HG02943 (cell line): ENCODE measurements around the gene LPIN3.

Experiments
- ATAC-seq: cut with Tn5 transposase; IDR thresholded peaks from one replicate; pipeline ENCODE4 v1.9.1; 2021; ENCODE audit warnings: mild to moderate bottlenecking, low read depth, moderate library complexity; ENCODE audit not compliant: unreplicated experiment

The LPIN3 gene

DNA sequence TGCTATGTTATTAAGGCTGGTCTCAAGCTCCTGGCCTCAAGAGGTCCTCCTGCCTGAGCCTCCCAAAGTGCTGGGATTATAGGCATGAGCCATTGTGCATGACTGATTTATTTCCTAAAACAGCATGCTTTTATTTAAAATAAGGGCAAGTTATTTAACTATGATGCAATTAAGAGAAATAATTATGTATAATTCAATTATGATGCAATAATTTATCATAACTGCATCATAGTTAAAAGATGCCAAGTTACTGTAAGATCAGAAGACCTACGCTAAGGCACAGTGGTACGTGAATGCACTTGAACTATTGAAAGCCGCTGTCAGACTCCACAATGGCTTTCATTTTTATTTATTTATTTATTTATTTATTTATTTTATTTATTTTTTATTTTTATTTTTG lies 50.3 kb downstream of the LPIN3 start:
- ATAC-seq = no peak

DNA sequence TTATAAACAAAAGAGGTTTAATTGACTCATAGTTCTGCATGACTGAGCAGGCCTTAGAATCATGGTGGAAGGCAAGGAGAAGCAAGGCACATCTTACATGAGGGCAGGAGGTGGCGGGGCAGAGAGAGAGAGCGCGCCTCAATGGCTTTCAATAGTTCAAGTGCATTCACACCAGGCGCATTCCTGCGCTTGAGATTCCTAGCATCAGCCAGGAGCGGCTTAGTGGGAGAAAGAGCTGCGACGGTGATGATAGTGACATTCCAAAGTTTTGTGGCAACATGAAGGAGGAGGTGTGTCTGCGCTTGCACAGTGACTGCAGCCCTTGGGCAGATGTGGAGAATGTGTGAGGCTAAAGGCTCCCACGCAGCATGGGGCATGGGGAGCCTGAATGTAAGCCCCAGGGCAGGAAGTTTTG lies 51.0 kb downstream of the LPIN3 start:
- no peak for ATAC-seq

DNA sequence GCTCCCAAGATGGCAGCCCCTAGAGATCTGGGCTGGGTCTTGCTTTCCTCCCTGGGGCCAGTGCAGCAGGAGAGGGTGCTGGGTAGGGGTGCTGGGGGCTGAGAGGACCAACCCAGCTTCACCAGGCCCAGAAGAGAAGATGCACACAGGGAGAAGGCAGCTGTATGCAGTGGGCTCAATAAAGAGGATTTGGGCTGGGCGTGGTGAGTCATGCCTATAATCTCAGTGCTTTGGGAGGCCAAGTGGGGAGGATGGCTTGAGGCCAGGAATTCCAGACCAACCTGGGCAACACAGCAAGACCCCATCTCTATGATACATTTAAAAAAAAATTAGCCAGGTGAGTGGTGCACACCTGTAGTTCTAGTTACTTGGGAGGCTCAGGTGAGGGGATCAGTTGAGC lies 51.7 kb downstream of the LPIN3 start:
- ATAC-seq = no peak

DNA sequence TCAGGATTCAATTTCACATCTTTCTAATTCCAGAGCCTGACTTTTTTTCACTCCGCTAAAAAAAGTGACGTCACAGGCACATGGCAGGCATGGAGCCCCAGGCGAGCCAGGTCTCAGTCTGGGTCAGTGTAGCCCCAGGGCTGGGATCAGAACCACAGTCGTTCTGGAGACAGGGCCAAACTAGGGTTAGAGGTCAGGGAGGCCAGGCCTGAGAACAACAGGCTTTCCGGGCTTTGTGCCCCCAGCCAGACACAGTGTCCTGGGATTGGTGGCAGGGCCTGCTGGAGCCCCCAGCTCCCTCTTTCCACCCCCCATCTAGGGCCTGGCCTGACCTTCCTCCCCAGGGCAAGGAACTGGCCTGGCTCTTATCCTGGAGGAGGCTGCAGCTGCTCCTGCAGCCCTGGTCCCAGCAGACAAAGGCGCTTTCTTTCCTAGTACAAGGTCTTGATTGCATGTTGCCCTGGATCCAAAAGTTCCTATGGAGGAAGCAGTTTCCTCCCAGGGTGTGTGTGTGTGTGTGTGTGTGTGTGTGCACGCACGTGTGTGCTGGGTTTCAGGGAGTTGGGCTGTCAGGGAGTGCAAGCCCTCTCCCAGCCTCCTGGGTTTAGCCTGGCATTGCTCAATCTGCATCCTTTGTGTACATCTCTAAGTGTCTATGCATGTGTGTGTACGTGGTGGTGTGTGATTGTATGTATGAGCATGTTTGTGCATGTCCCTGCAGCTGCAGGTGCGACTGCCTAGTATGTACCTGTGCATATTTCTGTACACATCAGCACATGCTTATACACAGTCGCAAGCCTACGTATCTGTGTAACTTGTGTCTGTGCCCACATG lies 52.5 kb downstream of the LPIN3 start:
- no peak for ATAC-seq

DNA sequence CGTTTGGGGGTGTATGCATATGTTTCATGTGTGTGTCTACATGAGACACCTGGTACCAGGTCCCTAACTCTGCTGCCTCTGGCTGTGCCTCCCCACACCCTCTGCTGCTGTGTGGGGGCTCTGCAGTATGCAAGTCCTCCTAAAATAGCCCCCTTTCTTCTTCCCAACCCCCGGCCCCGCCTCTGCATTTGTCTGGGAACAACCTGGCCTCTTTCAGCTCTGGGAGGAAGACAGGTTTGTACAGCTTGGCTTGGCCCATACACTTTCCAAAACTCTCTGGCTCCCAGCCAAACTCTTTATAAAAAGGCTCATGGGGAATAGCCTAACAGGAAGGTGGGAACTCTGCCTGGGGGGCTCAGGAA lies 53.1 kb downstream of the LPIN3 start:
- ATAC-seq = no peak

GRCh38 chr20:41394081-41394480 lies 53.5 kb downstream of the LPIN3 start:
- ATAC-seq = no peak

GRCh38 chr20:41394931-41395666 lies 54.5 kb downstream of the LPIN3 start:
- ATAC-seq = no peak

DNA sequence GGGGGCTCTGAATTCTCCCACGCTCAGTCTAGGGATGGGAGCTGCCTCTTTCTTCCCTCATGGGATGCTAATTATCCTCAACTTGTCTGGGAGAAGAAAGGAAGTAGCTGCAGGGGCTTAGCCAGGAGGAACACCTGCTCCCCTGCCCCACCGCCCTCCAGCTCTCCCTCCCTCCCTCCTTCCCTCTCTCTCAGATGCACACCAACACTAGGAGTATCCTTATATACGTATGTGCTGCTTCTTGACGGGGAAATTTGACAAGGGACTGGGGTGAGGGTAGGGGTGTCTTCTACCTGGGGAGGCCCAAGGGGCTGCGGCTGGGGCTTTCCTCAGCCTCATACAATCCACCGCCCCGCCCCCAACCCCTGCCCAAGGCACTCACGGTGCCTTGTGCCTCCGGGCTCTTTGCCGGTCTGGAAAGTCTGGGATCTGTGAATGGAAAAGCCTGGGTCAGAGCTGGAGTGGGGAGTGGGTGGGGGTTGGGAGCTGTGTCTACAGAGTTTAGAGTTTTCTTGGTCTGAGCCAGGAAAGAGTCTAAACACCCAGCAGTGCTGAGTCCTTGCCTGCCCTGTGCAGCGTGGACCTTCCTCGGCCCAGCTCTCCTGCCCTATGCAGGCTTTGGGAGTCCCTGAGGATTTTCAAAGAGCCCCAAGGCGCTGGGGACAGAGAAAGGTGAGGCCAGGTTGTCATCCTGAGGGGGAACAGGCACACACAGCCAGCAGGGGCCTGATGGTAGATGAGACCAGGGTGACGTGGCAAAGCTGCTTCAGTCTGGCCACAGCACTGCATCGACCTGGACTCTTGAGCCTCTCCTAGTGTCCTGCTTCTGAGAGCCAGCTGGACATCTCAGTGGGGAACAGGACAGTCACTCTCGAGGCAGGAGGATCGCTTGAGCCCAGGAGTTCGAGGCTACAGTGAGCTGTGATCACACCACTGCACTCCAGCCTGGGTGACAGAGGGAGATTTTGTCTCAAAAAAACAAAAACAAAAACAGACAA lies 55.3 kb downstream of the LPIN3 start:
- ATAC-seq = no peak

DNA sequence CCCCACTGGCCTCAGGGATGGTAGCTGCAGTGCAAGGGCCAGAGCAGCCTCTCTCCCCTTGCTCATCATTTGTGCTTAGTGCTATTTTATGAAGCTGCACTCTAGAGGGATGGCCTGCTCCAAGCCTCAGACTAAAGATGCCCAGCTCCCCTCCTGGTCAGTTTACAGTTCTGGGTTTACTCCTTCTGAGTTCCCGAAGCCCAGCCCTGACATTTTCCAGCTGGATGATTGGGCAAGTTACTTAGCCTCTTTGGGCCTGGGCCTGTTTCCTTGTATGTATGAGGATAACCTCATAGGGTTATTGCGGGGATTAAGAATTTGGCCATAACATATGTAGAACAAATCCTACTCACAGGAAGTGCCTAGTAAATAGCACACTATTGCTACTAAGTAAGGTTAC lies 57.8 kb downstream of the LPIN3 start:
- no peak for ATAC-seq

GRCh38 chr20:41403604-41404003 lies 63.0 kb downstream of the LPIN3 start:
- no peak for ATAC-seq

GRCh38 chr20:41405436-41405835 lies 64.8 kb downstream of the LPIN3 start:
- no peak for ATAC-seq

GRCh38 chr20:41406353-41406752 lies 65.7 kb downstream of the LPIN3 start:
- ATAC-seq = no peak

DNA sequence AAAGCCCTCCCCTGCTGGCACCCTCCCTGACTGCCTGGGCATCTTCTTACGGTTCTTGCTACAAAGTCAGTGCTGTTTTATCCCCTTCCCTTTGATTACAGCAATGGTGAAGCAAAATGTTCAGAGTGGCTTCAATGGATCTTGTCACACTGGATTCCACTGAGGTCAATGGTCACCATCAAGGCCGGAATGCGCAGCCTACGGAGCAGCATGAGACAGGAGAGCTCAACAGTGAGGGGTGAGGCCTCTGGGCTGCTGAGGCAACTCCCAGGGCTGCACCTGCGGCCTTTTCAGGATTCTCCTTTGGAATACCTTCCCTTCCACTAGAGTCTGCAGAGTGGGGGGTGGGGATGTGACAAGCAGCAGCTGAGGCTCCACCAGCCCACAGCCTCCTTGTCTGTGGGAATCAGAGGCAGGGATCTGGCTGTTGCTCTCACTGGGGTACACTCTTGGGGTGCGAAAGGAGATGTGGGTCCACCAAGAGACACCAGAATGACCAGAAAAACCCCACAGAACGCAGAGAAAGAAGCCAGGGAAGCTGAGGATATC lies 66.3 kb downstream of the LPIN3 start:
- ATAC-seq = no peak

DNA sequence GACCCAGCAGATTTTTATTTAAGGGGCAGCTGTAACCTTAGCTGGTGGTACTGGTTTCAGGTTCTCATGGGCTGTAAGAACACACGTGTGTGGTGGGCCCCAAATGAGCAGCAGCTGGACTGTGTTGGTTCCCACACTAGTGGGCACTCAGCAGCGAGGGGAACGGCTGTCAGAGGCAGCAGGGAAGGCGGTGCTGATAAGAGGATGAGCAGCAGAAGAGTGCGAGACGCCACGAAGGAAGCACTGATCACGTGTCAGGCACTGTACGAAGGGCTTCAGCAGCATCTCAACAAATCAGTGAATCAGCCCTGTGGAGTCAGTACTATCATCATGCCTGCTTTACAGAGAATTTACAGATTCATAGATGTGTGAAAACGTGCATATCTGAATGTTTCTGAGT lies 67.0 kb downstream of the LPIN3 start:
- ATAC-seq = no peak

DNA sequence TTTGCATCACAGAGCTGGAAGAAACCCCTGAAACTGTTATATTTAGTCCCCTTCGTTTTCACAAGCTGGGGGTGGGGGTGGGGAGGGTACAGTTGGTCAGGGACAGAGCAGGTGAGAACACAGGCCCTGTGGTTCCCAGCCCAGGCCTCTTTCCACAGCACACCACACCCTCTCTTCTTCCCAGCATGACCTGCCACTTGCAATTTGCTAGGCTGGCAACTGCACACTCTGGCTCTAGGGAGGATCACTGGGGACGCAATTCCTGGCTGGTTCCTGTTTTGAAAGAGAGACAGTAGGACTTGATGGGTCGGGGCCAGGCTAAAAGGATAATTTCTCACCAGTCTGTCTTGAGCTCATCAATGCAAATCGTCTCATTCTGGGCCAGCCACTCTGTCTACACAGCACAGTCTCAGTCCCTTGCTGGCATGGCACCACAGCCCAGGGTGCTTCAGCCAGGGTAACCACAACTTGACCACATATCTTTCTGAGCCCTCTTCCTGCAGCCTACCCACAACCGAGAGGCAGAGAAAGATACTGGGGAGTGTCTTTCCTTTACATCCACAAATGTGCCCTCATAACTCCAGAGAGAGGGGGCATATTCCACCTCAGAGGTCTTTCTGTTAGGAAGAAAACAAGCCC lies 67.7 kb downstream of the LPIN3 start:
- peak; percentile 82 for ATAC-seq

GRCh38 chr20:41408986-41409385 lies 68.4 kb downstream of the LPIN3 start:
- no peak for ATAC-seq
